HEK293 (cell line): ENCODE measurements around the gene TEX38.

Experiments used
- CTCF ChIA-PET: fragments of 350-600 bp; formaldehyde crosslinking; extraction: SDS; loops from one replicate; lab custom pipeline; 2021; ENCODE audit warnings: antibody characterized with exemption; lab: Yijun Ruan, JAX
- POLR2A ChIA-PET: fragments of 300-600 bp; formaldehyde crosslinking; extraction: SDS; loops from one replicate; lab custom pipeline; 2020; ENCODE audit warnings: antibody characterized with exemption, inconsistent platforms; lab: Yijun Ruan, JAX
- H3K27ac ChIP-seq: fragments of 200-500 bp; sonication (Bioruptor generic); 2 replicates; pipeline ENCODE4 v1.5.1; 2014; ENCODE audit warnings: low read depth, low read length, control low read depth, inconsistent platforms; ENCODE audit errors: extremely low read depth
- H3K36me3 ChIP-seq, 2 experiments: fragments of 200-500 bp in 1 of 2; sonication (Bioruptor generic) in 1 of 2; 1 replicate in 1 of 2; 2 replicates in 1 of 2; pipeline ENCODE4 v1.5.1; 2014 to 2017; ENCODE audit warnings: inconsistent platforms in 2 of 2, low read length in 2 of 2; ENCODE audit not compliant: control insufficient read depth in 2 of 2, insufficient read depth in 1 of 2
- H3K4me1 ChIP-seq: fragments of 200-500 bp; sonication (Bioruptor generic); 2 replicates; pipeline ENCODE4 v1.5.1; 2014; ENCODE audit warnings: mild to moderate bottlenecking, low read length, inconsistent platforms; ENCODE audit not compliant: control insufficient read depth, insufficient read depth
- H3K4me3 ChIP-seq: 2 replicates; pipeline ENCODE4 v1.5.1; 2011; ENCODE audit warnings: low read depth, mild to moderate bottlenecking, control low read depth, low read length, moderate library complexity
- H3K9me3 ChIP-seq: fragments of 200-500 bp; sonication (Bioruptor generic); 2 replicates; pipeline ENCODE4 v1.5.1; 2014; ENCODE audit warnings: low read depth, low read length, inconsistent platforms; ENCODE audit not compliant: control insufficient read depth, insufficient read depth
- CTCF ChIP-seq: fragments of 450-650 bp; formaldehyde crosslinking; IDR thresholded peaks from 2 replicates; pipeline ENCODE4 v1.5.1; 2016; ENCODE audit warnings: missing biosample characterization, missing genetic modification characterization
- EGR2 ChIP-seq: fragments of 450-650 bp; formaldehyde crosslinking; IDR thresholded peaks from 2 replicates; pipeline ENCODE4 v1.5.1; 2016; ENCODE audit warnings: low read depth, missing biosample characterization, missing genetic modification characterization
- HOXD13 ChIP-seq: sonication (generic); formaldehyde crosslinking; IDR thresholded peaks from 2 replicates; pipeline ENCODE4 v1.8.0; 2022; ENCODE audit warnings: missing genetic modification reagents, borderline replicate concordance
- KLF7 ChIP-seq: fragments of 450-650 bp; formaldehyde crosslinking; IDR thresholded peaks from 2 replicates; pipeline ENCODE4 v1.5.1; 2016; ENCODE audit warnings: missing biosample characterization, missing genetic modification characterization, borderline replicate concordance
- OSR2 ChIP-seq: fragments of 450-650 bp; formaldehyde crosslinking; IDR thresholded peaks from 2 replicates; pipeline ENCODE4 v1.5.1; 2016; ENCODE audit warnings: missing biosample characterization, missing genetic modification characterization
- ZBTB26 ChIP-seq: fragments of 450-650 bp; formaldehyde crosslinking; optimal IDR thresholded peaks from 2 replicates; pipeline ENCODE3; 2016; ENCODE audit warnings: missing biosample characterization, mild to moderate bottlenecking, missing genetic modification characterization
- ZBTB44 ChIP-seq: fragments of 450-650 bp; IDR thresholded peaks from 2 replicates; pipeline ENCODE4 v1.5.1; 2018; ENCODE audit warnings: missing biosample characterization, mild to moderate bottlenecking, missing genetic modification characterization
- ZBTB8A ChIP-seq: fragments of 450-650 bp; formaldehyde crosslinking; IDR thresholded peaks from 2 replicates; pipeline ENCODE4 v1.5.1; 2016; ENCODE audit warnings: missing biosample characterization, missing genetic modification characterization
- ZFHX2 ChIP-seq: fragments of 450-650 bp; formaldehyde crosslinking; conservative IDR thresholded peaks from 2 replicates; pipeline ENCODE4 v1.5.1; 2016; ENCODE audit warnings: missing biosample characterization, missing genetic modification characterization
- ZNF140 ChIP-seq: fragments of 450-650 bp; formaldehyde crosslinking; IDR thresholded peaks from 2 replicates; pipeline ENCODE4 v1.5.1; 2016; ENCODE audit warnings: missing biosample characterization, missing genetic modification characterization
- ZNF146 ChIP-seq: fragments of 450-650 bp; formaldehyde crosslinking; IDR thresholded peaks from 2 replicates; pipeline ENCODE4 v1.5.1; 2016; ENCODE audit warnings: missing biosample characterization, missing genetic modification characterization
- ZNF214 ChIP-seq: fragments of 450-650 bp; formaldehyde crosslinking; IDR thresholded peaks from 2 replicates; pipeline ENCODE4 v1.5.1; 2017; ENCODE audit warnings: missing biosample characterization, mild to moderate bottlenecking, missing genetic modification characterization, borderline replicate concordance
- ZNF239 ChIP-seq: fragments of 450-650 bp; formaldehyde crosslinking; IDR thresholded peaks from 2 replicates; pipeline ENCODE4 v1.5.1; 2016; ENCODE audit warnings: missing biosample characterization, missing genetic modification characterization
- ZNF266 ChIP-seq: fragments of 450-650 bp; formaldehyde crosslinking; IDR thresholded peaks from 2 replicates; pipeline ENCODE4 v1.5.1; 2016; ENCODE audit warnings: missing biosample characterization, missing genetic modification characterization, low read depth
- ZNF280C ChIP-seq: fragments of 450-650 bp; formaldehyde crosslinking; IDR thresholded peaks from 2 replicates; pipeline ENCODE4 v1.5.1; 2016; ENCODE audit warnings: missing biosample characterization, missing genetic modification characterization
- ZNF473 ChIP-seq: fragments of 450-650 bp; formaldehyde crosslinking; IDR thresholded peaks from 2 replicates; pipeline ENCODE4 v1.5.1; 2017; ENCODE audit warnings: missing biosample characterization, missing genetic modification characterization
- ZNF488 ChIP-seq: fragments of 450-650 bp; formaldehyde crosslinking; IDR thresholded peaks from 2 replicates; pipeline ENCODE4 v1.5.1; 2016; ENCODE audit warnings: missing biosample characterization, missing genetic modification characterization
- ZNF521 ChIP-seq: fragments of 450-650 bp; formaldehyde crosslinking; IDR thresholded peaks from 2 replicates; pipeline ENCODE4 v1.5.1; 2017; ENCODE audit warnings: missing biosample characterization, mild to moderate bottlenecking, missing genetic modification characterization
- ZNF561 ChIP-seq: fragments of 450-650 bp; IDR thresholded peaks from 2 replicates; pipeline ENCODE4 v1.5.1; 2018; ENCODE audit warnings: missing biosample characterization, missing genetic modification characterization, borderline replicate concordance
- ZNF621 ChIP-seq: fragments of 450-650 bp; formaldehyde crosslinking; IDR thresholded peaks from 2 replicates; pipeline ENCODE4 v1.5.1; 2017; ENCODE audit warnings: missing biosample characterization, missing genetic modification characterization
- ZNF629 ChIP-seq: fragments of 450-650 bp; formaldehyde crosslinking; IDR thresholded peaks from 2 replicates; pipeline ENCODE4 v1.5.1; 2017; ENCODE audit warnings: missing biosample characterization, missing genetic modification characterization
- ZNF692 ChIP-seq: fragments of 450-650 bp; formaldehyde crosslinking; IDR thresholded peaks from 2 replicates; pipeline ENCODE4 v1.5.1; 2016; ENCODE audit warnings: missing biosample characterization, missing genetic modification characterization
- ZNF747 ChIP-seq: fragments of 450-650 bp; formaldehyde crosslinking; IDR thresholded peaks from 2 replicates; pipeline ENCODE4 v1.5.1; 2016; ENCODE audit warnings: missing biosample characterization, missing genetic modification characterization
- ZNF768 ChIP-seq: fragments of 450-650 bp; formaldehyde crosslinking; IDR thresholded peaks from 2 replicates; pipeline ENCODE4 v1.5.1; 2018; ENCODE audit warnings: missing biosample characterization, mild to moderate bottlenecking, missing genetic modification characterization
- ZNF785 ChIP-seq: fragments of 450-650 bp; formaldehyde crosslinking; IDR thresholded peaks from 2 replicates; pipeline ENCODE4 v1.5.1; 2016; ENCODE audit warnings: missing biosample characterization, missing genetic modification characterization
- ZNF843 ChIP-seq: fragments of 450-650 bp; formaldehyde crosslinking; IDR thresholded peaks from 2 replicates; pipeline ENCODE4 v1.5.1; 2016; ENCODE audit warnings: missing biosample characterization, missing genetic modification characterization

The TEX38 gene

GRCh38 chr1:46665983-46666382 is 5.7 kb upstream of the TEX38 start (continued):
- TF ChIP-seq ZNF692 (tag by site-specific recombination) (no peak), ZNF843 (tag by site-specific recombination) (no peak)
- TF ChIP-seq, all 188 proteins: peak for 0

GRCh38 chr1:46667782-46668760 is 3.6 kb upstream of the TEX38 start, which contains the start of gene ATPAF1:
Gene ATPAF1 (minus strand): TSS chr1:46668364. CDS start chr1:46668322, 42 bp downstream.
- H3K36me3 ChIP-seq: peaks cover 4 to 37% of the 10 kb centered on the region in 2 experiments; a peak in 2 of 3 replicates
- H3K9me3 ChIP-seq: no peaks in the 10 kb centered on the region
- no peaks in the 10 kb centered on the region for H3K4me1 ChIP-seq
- H3K27ac ChIP-seq: peak within 1 kb of the TSS; percentile 74; the same call in 1 of the 2 replicates
- ChIA-PET POLR2A (interaction anchor here (0.9 to 3.2 kb wide), 5 partner anchors 10 to 64 kb away, joined by 3 to 16 read pairs (median 4); partner anchors contain the start of genes MKNK1 and MOB3C), CTCF (interaction anchor here (0.5 to 1.7 kb wide), 6 partner anchors 35 to 133 kb away, joined by 3 to 5 read pairs (median 4); no protein-coding TSS in a partner anchor)
- peak within 1 kb of the TSS; percentile 66 for H3K4me3 ChIP-seq
- TF ChIP-seq ZNF488 (tag by site-specific recombination) (no peak), ZNF266 (tag by site-specific recombination) (no peak), ZNF785 (tag by site-specific recombination) (no peak), ZNF280C (tag by site-specific recombination) (no peak), ZBTB44 (tag by site-specific recombination) (peak; percentile 76), ZNF140 (tag by site-specific recombination) (no peak), KLF7 (tag by site-specific recombination) (no peak), ZFHX2 (peak; percentile 8), CTCF (tag by site-specific recombination) (no peak), ZNF768 (tag by site-specific recombination) (peak; percentile 45; the same call in 1 of the 2 replicates), ZNF473 (tag by site-specific recombination) (no peak), ZBTB26 (tag by site-specific recombination) (peak; percentile 78), ZNF747 (no peak), ZNF561 (peak; percentile 66; the same call in 1 of the 2 replicates), EGR2 (tag by site-specific recombination) (0 out of 2 replicates have a peak, but pooled peaks have one; percentile 10), ZNF239 (tag by site-specific recombination) (no peak), HOXD13 (CRISPR knock-in tag) (no peak), ZNF146 (tag by site-specific recombination) (no peak), ZBTB8A (peak; percentile 78), ZNF629 (no peak), OSR2 (tag by site-specific recombination) (no peak), ZNF214 (tag by site-specific recombination) (no peak), ZNF621 (tag by site-specific recombination) (no peak), ZNF521 (tag by site-specific recombination) (no peak)
